GM18511 (cell line): Measurements from ENCODE around the gene TMED6.

Experiments used
- ATAC-seq: cut with Tn5 transposase; IDR thresholded peaks from one replicate; pipeline ENCODE4 v1.9.1; 2021; ENCODE audit warnings: mild to moderate bottlenecking, moderate library complexity; ENCODE audit not compliant: unreplicated experiment

The TMED6 gene

GRCh38 chr16:69324585-69325253 is 26.9 kb downstream of the TMED6 start:
- ATAC-seq, result no peak

GRCh38 chr16:69324013-69324531 is 27.5 kb downstream of the TMED6 start:
- ATAC-seq, result no peak

DNA sequence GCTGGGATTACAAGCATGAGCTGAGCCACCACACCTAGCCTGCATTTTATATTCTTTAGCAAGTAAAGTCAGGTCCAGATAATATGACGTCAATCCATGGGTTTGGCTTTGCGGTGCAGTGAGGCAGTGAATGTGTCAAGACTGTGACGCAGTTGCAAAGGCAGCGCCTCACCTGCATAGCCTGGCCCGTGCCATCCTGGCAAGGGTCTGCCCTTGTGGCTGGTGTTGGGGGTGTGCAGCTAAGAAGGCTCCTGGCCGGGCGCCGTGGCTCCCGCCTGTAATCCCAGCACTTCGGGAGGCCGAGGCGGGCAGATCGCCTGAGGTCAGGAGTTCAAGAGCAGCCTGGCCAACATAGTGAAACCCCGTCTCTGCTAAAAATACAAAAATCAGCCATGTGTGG is 28.2 kb downstream of the TMED6 start:
- no peak for ATAC-seq

DNA sequence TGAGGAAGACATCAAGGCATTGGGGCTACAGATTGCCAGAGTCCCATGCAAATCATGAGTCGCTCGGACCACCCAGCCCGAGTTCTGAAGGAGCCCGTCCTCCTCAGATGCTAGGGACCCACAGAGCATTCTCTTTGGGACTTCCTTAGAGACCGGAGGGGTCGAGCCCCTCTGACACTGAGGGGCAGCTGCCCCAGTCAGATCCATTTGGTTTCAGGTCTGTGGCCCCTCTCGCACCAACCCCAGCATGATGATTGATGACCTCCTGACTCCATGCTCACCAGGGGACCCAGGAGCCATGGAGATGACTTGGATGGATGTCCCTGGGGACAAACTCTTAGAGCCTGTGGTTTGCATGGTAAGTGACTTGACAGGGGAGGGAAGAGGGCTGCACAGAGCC is 29.2 kb downstream of the TMED6 start:
- no peak for ATAC-seq

DNA sequence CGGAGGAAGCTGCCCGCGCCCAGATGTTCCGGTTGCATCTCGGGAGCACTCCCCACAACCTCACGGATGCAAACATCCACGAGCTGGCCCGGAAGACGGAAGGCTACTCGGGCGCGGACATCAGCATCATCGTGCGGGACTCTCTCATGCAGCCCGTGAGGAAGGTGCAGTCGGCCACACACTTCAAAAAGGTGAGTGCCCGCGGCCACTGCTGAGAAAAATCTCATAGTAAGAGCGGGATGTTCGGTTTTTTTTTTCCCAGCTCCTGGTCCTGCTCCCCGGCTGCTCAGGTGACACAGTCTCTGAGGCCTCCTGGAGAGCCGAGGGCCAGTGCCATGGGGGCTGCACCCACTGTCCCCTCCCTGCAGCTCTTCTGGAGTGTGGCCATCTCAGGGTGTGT is 30.5 kb downstream of the TMED6 start:
- no peak for ATAC-seq

- ATAC-seq, result no peak
Observed at GRCh38 chr16:69320740-69321073, 30.9 kb downstream of the TMED6 start.

DNA sequence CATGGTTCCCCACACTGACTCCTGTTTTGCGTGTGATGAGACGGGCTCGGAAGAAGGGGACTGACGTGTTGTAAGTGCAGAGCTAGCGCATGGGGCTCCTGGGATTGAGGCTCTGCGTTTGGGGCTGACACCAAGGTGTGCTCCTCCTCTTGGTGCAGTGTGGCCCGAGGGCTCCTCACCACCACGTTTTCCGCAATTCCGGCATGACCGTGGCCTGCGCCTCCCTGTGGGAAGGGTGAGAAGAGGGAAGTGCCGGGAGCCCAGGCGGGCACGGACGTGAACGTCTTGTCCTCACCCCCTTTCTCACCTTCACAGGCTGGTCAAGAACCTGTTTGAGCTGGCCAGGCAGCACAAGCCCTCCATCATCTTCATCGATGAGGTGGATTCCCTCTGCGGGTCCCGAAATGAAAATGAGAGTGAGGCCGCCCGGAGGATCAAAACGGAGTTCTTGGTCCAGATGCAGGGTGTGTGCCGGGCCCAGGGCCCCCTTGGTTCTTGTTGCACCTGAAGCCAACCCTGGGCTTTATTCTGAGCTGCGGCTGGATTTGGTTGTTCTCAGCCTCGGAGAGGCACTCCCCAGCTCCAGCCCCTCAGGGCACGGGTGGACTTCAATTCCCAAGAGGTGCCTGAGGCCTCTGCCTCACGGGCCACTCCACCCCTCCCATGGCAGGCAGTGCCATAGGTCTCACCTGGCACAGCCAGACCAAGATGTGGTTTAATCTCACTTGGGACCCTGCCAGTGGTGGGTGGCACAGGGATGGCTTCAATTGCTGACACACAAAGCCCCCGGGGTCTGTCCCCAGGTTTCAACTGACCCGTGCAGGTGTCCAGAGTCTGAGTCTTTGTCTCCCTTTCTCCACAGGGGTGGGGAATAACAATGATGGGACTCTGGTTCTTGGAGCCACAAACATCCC is 31.5 kb downstream of the TMED6 start:
- no peak for ATAC-seq

GRCh38 chr16:69319381-69319780 is 32.2 kb downstream of the TMED6 start:
- ATAC-seq, result no peak

DNA sequence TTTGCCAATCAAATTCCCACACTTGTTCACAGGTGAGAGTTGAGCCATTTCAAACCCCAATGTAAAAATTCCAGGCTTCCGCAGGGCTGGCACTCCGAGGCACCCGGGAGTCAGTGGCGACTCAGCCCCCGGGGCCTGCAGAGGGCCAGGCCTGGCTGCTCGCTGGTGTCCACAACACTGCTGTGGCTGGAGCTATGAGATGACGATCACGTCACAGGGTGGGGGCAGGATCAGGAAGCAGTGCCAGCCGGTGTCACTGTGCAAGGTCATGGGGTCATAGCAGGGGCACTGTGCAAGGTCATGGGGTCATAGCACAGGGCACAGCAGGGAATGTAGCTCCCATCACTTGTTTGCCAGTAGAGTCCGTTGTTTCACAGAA is 32.7 kb downstream of the TMED6 start:
- ATAC-seq, result no peak

- ATAC-seq, result no peak
Observed at GRCh38 chr16:69318177-69318910, 33.2 kb downstream of the TMED6 start.

DNA sequence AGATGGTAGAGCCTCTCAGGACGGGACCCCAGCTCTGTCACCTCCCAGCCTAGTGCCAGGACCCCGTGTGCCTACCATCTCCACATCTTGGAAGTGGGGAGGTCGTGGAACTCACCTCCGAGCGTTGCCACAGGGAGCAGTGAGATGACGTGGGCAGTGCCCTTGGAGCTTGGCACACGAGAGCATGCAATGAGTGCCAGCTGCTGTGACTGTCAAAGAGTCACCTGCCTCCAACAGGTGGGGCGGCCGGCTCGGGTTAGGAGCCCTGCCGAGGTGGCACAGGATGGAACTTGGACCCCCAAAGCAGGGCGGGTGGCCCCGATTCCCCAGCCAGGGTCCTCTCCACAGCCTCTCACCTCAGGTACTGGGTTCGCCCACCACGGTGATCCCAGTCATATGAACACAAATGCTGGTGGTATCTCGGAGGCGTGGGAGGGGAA is 35.0 kb downstream of the TMED6 start:
- ATAC-seq, result no peak

DNA sequence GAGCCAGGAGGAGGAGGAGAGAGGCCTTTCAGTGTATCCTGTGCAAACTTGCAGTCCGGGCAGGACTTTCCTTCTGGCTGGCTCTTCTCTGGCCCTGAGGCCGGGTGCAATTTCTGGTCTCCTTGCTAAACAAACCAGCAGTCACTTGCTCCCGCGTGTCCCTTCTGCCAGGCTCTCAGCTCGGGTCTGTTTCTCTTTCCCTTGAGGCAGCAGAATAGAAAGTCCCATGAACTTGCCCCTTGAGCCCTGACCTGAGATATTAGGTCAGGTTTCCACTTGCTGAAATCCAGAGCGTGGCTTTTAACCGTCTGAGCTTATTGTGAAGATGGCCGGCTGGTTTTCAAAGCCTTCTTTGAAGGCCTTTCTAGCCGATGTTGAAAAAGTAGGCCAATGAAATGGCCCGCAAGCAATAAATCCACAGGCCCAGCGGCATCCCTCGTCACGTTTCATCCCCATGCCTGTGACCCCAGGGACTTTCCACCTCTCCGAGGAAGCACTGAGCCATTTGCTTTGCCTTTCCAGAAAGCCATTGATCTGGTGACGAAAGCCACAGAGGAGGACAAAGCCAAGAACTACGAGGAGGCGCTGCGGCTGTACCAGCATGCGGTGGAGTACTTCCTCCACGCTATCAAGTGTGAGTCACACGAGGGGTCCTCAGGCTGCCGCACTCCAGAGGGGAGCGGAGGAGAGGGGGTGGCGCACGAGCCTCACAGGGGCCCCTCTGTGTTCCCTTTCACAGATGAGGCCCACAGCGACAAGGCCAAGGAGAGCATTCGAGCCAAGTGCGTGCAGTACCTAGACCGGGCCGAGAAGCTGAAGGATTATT is 35.9 kb downstream of the TMED6 start:
- ATAC-seq, result no peak

GRCh38 chr16:69314534-69314933 is 37.1 kb downstream of the TMED6 start:
- ATAC-seq, result no peak

GRCh38 chr16:69313469-69313868 is 38.1 kb downstream of the TMED6 start:
- ATAC-seq, result no peak

GRCh38 chr16:69311533-69312387 is 39.8 kb downstream of the TMED6 start:
- ATAC-seq, result peak; percentile 66

DNA sequence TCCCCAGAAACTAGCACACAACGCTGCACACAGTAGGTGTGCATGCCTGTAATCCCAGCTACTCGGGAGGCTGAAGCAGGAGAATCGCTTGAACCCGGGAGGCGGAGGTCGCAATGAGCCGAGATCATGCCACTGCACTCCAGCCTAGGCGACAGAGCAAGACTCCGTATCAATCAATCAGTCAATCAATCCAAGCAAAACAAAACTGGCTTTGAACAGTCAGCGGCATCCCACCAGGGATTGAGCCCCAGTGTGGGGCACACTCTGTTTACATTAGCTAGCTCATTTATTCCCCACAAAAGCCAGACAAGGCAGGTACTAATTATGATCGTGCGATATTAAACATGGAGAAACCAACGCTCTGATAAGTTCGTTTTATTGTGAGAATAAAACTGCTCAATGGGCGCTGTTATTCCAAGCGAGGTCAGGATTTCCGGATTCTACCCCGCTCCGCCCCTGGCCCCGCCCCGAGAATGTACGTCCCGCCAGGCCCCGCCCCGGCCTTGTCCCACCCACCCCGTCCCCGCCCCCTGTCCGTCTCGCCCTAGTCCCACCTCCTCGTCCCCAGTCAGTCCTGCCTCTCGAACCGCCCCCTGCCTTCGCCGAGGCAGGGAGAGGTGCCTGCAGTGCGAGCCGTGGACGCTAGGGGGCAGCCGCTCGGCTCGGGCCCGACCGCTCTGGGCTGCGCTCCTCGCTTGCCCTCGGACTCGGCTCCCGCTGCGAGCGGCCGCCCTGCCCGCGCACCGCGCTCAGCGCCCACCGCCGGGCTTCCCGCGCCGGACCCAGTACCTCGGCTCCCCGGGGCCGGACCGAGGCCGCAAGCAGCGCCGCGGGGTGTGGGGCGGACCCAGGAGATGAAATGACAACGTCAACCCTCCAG is 40.7 kb downstream of the TMED6 start, which contains the start of gene VPS4A:
Gene VPS4A (plus strand): TSS at position 698 of the 880 bp plus-strand sequence. CDS start 162 bp downstream, at position 860.
- peak; percentile 92 for ATAC-seq

- no peak for ATAC-seq
Observed at GRCh38 chr16:69309316-69309715, 42.3 kb downstream of the TMED6 start.

DNA sequence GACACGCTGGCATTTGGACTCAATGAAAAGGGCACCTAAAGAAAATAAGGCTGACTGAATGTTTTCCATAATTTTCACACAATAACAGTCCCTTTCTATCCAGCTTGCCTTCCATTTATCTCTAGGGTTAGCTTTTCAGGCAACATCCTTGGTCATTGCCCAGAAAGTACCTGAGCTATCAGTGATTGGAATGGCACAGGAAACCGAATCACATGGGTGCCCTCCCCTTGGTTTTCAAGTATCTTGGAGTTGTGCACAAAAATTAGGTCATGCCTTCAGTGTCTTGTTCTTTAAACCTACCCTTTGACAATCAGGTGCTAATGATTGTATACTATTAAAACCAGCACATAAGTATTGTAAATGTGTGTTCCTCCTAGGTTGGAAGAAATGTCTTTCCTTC is 43.7 kb downstream of the TMED6 start:
- no peak for ATAC-seq

DNA sequence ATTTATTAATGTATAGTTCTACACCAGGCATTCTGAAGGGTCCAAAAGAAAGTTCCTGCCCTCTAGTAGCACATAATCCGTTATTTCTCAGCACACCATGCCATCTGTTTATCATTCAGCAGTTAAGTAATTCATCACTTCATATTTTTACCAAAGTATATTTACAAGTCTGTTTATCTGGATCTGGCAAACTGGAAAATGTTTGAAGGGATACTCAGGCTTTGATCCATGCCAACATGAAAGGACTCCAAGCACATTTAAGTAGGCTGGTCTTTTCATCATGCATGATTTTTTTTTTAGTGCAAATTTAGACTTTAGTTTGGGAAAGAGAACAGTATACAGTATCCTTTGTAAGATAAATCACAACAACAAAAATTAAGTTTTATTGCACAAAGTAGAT is 44.5 kb downstream of the TMED6 start:
- no peak for ATAC-seq
